ENCODE measurements around the gene GIGYF1.
A peak's percentile ranks its signal among the peaks of the same experiment; 100 is the strongest.

The GIGYF1 gene

GRCh38 chr7:100711369-100711768, 17.3 kb upstream of the GIGYF1 start:
- Histone ChIP-seq H3K27me3 (ENCODE audit: insufficient read depth, low read depth, severe bottlenecking) (no peaks in the 10 kb centered on the region), H3K4me3 (ENCODE audit: low read depth, low read length) (no peak overlapping the region), H3K9me3 (ENCODE audit: severe bottlenecking) (no peaks in the 10 kb centered on the region), H3K27ac (no peak overlapping the region), H3K36me3 (peaks cover 21% of the 10 kb centered on the region)
- no peak for TF ChIP-seq CTCF (IDR thresholded peaks at IDR 0.05; ENCODE audit: low read depth, low read length)
- DNase-seq, result no peak

- Histone ChIP-seq H3K36me3 (peaks cover 24% of the 10 kb centered on the region), H3K9me3 (ENCODE audit: severe bottlenecking) (no peaks in the 10 kb centered on the region), H3K27ac (no peak overlapping the region), H3K4me3 (ENCODE audit: low read depth, low read length) (no peak overlapping the region), H3K27me3 (ENCODE audit: insufficient read depth, low read depth, severe bottlenecking) (no peaks in the 10 kb centered on the region)
- DNase-seq, result no peak
- TF ChIP-seq CTCF (IDR thresholded peaks at IDR 0.05; ENCODE audit: low read depth, low read length), result no peak
Observed at GRCh38 chr7:100710452-100710851, 16.4 kb upstream of the GIGYF1 start.

GRCh38 chr7:100708395-100708794, 14.3 kb upstream of the GIGYF1 start:
- Histone ChIP-seq H3K27me3 (ENCODE audit: insufficient read depth, low read depth, severe bottlenecking) (no peaks in the 10 kb centered on the region), H3K36me3 (peaks cover 24% of the 10 kb centered on the region), H3K9me3 (ENCODE audit: severe bottlenecking) (no peaks in the 10 kb centered on the region), H3K27ac (no peak overlapping the region), H3K4me3 (ENCODE audit: low read depth, low read length) (no peak overlapping the region)
- TF ChIP-seq CTCF (IDR thresholded peaks at IDR 0.05; ENCODE audit: low read depth, low read length), result no peak
- DNase-seq, result no peak

- peak overlapping the region; percentile 93 for H3K27ac ChIP-seq
- peaks cover 24% of the 10 kb centered on the region for H3K36me3 ChIP-seq
- H3K4me3 ChIP-seq (ENCODE audit: low read depth, low read length), result peak overlapping the region; percentile 63
- no peak for TF ChIP-seq CTCF (IDR thresholded peaks at IDR 0.05; ENCODE audit: low read depth, low read length)
- DNase-seq, result no peak
- no peaks in the 10 kb centered on the region for H3K27me3 ChIP-seq (ENCODE audit: insufficient read depth, low read depth, severe bottlenecking)
- no peaks in the 10 kb centered on the region for H3K9me3 ChIP-seq (ENCODE audit: severe bottlenecking)
Observed at GRCh38 chr7:100706672-100707311, 12.7 kb upstream of the GIGYF1 start.

GRCh38 chr7:100705753-100706671, 12.0 kb upstream of the GIGYF1 start, which contains the start of gene POP7:
TSS of gene POP7 (plus strand) at chr7:100706121. CDS start at chr7:100706831, 710 bp downstream.
- peak; percentile 98 for DNase-seq
- peak within 1 kb of the TSS; percentile 63 for H3K4me3 ChIP-seq (ENCODE audit: low read depth, low read length)
- no peaks in the 10 kb centered on the region for H3K9me3 ChIP-seq (ENCODE audit: severe bottlenecking)
- TF ChIP-seq CTCF (IDR thresholded peaks at IDR 0.05; ENCODE audit: low read depth, low read length), result no peak
- peaks cover 24% of the 10 kb centered on the region for H3K36me3 ChIP-seq
- H3K27me3 ChIP-seq (ENCODE audit: insufficient read depth, low read depth, severe bottlenecking), result peaks cover 2% of the 10 kb centered on the region
- H3K27ac ChIP-seq, result peak within 1 kb of the TSS; percentile 93
